Measurements from ENCODE around the gene BBLN. TPM values are rescaled to one million over a fixed set of nuclear protein-coding genes. Genes with fewer than 3 reads are reported as not detected.

The BBLN gene
- total RNA-seq, 1 experiment from 2014 or later = 48.5 TPM

GRCh38 chr9:128187361-128187760 is 27.3 kb downstream of the BBLN start:
- intact Hi-C loops (cut with micrococcal nuclease; ENCODE audit: unreplicated experiment) (no loop called here), in situ Hi-C loops (cut with HindIII; ENCODE audit: low pct_unique_long_range_greater_than_20kb, low sequenced_read_pairs) (no loop called here)
- POLR2A ChIA-PET = interaction anchor here (0.7 kb wide), 1 partner anchor 643 kb away, joined by 9 read pairs; no protein-coding TSS in a partner anchor
- no peaks in the 10 kb centered on the region for H3K27me3 ChIP-seq (ENCODE audit: control insufficient read depth, insufficient read depth, low read length)
- no peaks in the 10 kb centered on the region; the same call in none of the 2 replicates for H3K36me3 ChIP-seq (ENCODE audit: control insufficient read depth, insufficient read depth, low read length)
- TF ChIP-seq TCF7L2 (IDR thresholded peaks at IDR 0.05; ENCODE audit: low read depth, low read length) (no peak), CTCF (IDR thresholded peaks at IDR 0.05) (no peak)
- no TSS peak for BruUV-seq (replicated peaks)
- no peaks in the 10 kb centered on the region; the same call in 1 of the 2 replicates for H3K4me1 ChIP-seq (ENCODE audit: control insufficient read depth, insufficient read depth, low read length)
- no peaks in the 10 kb centered on the region for H3K9me3 ChIP-seq (ENCODE audit: control insufficient read depth, insufficient read depth, low read depth, low read length)
- CTCF ChIA-PET = interaction anchor here (0.6 kb wide), 1 partner anchor 90 kb away, joined by 3 read pairs; no protein-coding TSS in a partner anchor
- no peak for DNase-seq (ENCODE audit: low read depth, low spot score)
- H3K4me3 ChIP-seq (ENCODE audit: low read depth in 2 of 2, low read length in 2 of 2) = no peak overlapping the region
- H3K27ac ChIP-seq (ENCODE audit: low read length) = no peak overlapping the region
- ATAC-seq = no peak

DNA sequence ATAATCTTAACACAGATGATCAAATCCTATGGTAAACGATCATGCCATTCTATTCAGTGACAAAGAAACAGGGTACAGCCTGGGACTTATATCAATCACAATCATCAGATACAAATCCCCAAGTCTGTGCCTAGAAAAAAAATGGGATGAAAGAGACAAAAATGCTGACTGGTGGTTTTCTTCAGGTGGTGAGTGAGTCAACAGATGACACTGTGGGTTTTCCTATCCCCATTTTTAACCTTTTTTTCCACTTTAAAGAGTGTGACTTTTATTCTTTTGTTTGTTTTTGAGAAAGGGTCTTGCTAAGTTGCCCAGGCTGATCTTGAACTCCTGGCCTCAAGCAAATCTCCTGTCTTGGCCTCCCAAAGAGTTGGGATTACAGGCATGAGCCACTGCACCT is 28.1 kb downstream of the BBLN start:
- no TSS peak for BruUV-seq (replicated peaks)
- POLR2A ChIA-PET = no interaction called here
- in situ Hi-C loops (cut with HindIII; ENCODE audit: low pct_unique_long_range_greater_than_20kb, low sequenced_read_pairs) = no loop called here
- ATAC-seq (no peak), DNase-seq (ENCODE audit: low read depth, low spot score) (no peak)
- H3K27ac ChIP-seq (ENCODE audit: low read length) = no peak overlapping the region
- no peak for TF ChIP-seq REST (IDR thresholded peaks at IDR 0.05; ENCODE audit: insufficient read depth in 1 of 2, low read depth in 2 of 2, low read length in 1 of 2)
- TF ChIP-seq SIN3A (IDR thresholded peaks at IDR 0.05; ENCODE audit: borderline replicate concordance, insufficient read depth, low read depth, low read length) = no peak
- TF ChIP-seq POLR2AphosphoS5 (IDR thresholded peaks at IDR 0.05; ENCODE audit: low read depth, low read length) = no peak
- no peak for TF ChIP-seq CTCF (IDR thresholded peaks at IDR 0.05)
- no peak for TF ChIP-seq TCF7L2 (IDR thresholded peaks at IDR 0.05; ENCODE audit: low read depth, low read length)
- H3K4me3 ChIP-seq (ENCODE audit: low read depth in 2 of 2, low read length in 2 of 2) = no peak overlapping the region
- no peaks in the 10 kb centered on the region; the same call in 1 of the 2 replicates for H3K4me1 ChIP-seq (ENCODE audit: control insufficient read depth, insufficient read depth, low read length)
- CTCF ChIA-PET = no interaction called here
- no peaks in the 10 kb centered on the region; the same call in none of the 2 replicates for H3K36me3 ChIP-seq (ENCODE audit: control insufficient read depth, insufficient read depth, low read length)
- H3K9me3 ChIP-seq (ENCODE audit: control insufficient read depth, insufficient read depth, low read depth, low read length) = no peaks in the 10 kb centered on the region
- H3K27me3 ChIP-seq (ENCODE audit: control insufficient read depth, insufficient read depth, low read length) = no peaks in the 10 kb centered on the region
- intact Hi-C loops (cut with micrococcal nuclease; ENCODE audit: unreplicated experiment) = no loop called here

All from Panc1 (cell line).